Neutrophil (primary cell): Measurements from ENCODE around the gene FASTKD1.
A peak's percentile ranks its signal among the peaks of the same experiment; 100 is the strongest.
"Not testable (repeated sequence)": the region's sequence is repeated elsewhere in the genome, so short reads cannot be mapped to it uniquely, and the experiment has no call there.

Experiments
- H3K27ac ChIP-seq: fragments of 200-600 bp; sonication (generic); 2 replicates; pipeline ENCODE4 v1.5.1; 2016; ENCODE audit warnings: mild to moderate bottlenecking, moderate library complexity
- H3K27me3 ChIP-seq: fragments of 200-600 bp; sonication (generic); 2 replicates; pipeline ENCODE4 v1.6.0; 2016; ENCODE audit warnings: mild to moderate bottlenecking
- H3K36me3 ChIP-seq: fragments of 200-600 bp; sonication (generic); 2 replicates; pipeline ENCODE4 v1.5.1; 2017
- H3K4me1 ChIP-seq, 2 experiments: fragments of 200-600 bp in 1 of 2; sonication (generic) in 1 of 2; 1 replicate in 1 of 2; 2 replicates in 1 of 2; pipeline versions ENCODE4 v1.5.1 to v1.6.1; 2013 to 2016; ENCODE audit warnings: low read depth in 1 of 2, low read length in 1 of 2, mild to moderate bottlenecking in 1 of 2, moderate library complexity in 1 of 2; ENCODE audit not compliant: control insufficient read depth in 1 of 2, insufficient read depth in 1 of 2
- H3K4me3 ChIP-seq, 2 experiments: fragments of 200-600 bp in 1 of 2; sonication (generic) in 1 of 2; 1 replicate in 1 of 2; 2 replicates in 1 of 2; pipeline ENCODE4 v1.5.1; 2013 to 2016; ENCODE audit warnings: low read depth in 1 of 2, low read length in 1 of 2, mild to moderate bottlenecking in 1 of 2, moderate library complexity in 1 of 2
- H3K9me3 ChIP-seq: fragments of 200-600 bp; sonication (generic); 2 replicates; pipeline ENCODE4 v1.5.1; 2016
- TF ChIP-seq, protein P1 (sequence below): fragments of 200-600 bp; sonication (generic); IDR thresholded peaks from 2 replicates; pipeline ENCODE4 v1.5.1; 2016; ENCODE audit warnings: antibody characterized with exemption

The FASTKD1 gene

DNA sequence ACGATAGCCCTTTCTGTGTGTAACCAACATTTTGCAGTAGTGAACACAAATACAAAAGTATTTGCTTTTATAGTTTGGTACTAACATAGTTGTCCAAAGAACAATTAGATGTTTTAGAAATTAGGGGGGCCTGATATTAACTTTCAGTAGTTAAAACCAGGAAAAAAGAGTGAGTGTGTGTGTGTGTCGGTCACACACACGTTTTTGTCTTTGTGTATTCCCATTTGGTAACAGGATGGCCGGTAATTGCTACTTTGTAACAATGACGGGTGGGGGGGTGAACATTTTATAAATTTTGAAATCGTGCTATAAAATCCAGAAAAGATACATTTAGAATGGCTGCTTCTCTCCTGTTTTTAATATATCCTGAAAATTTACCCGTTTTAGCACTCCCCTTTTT, 12.0 kb upstream of the FASTKD1 start:
- Histone ChIP-seq H3K9me3 (no peaks in the 10 kb centered on the region), H3K27ac (peak overlapping the region; percentile 96), H3K27me3 (no peaks in the 10 kb centered on the region), H3K36me3 (no peaks in the 10 kb centered on the region), H3K4me1 (peaks cover 40 to 44% of the 10 kb centered on the region in 2 experiments), H3K4me3 (peak overlapping the region; percentile 83 to 92)
- TF ChIP-seq, protein P1, sequence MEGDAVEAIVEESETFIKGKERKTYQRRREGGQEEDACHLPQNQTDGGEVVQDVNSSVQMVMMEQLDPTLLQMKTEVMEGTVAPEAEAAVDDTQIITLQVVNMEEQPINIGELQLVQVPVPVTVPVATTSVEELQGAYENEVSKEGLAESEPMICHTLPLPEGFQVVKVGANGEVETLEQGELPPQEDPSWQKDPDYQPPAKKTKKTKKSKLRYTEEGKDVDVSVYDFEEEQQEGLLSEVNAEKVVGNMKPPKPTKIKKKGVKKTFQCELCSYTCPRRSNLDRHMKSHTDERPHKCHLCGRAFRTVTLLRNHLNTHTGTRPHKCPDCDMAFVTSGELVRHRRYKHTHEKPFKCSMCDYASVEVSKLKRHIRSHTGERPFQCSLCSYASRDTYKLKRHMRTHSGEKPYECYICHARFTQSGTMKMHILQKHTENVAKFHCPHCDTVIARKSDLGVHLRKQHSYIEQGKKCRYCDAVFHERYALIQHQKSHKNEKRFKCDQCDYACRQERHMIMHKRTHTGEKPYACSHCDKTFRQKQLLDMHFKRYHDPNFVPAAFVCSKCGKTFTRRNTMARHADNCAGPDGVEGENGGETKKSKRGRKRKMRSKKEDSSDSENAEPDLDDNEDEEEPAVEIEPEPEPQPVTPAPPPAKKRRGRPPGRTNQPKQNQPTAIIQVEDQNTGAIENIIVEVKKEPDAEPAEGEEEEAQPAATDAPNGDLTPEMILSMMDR: no peak

DNA sequence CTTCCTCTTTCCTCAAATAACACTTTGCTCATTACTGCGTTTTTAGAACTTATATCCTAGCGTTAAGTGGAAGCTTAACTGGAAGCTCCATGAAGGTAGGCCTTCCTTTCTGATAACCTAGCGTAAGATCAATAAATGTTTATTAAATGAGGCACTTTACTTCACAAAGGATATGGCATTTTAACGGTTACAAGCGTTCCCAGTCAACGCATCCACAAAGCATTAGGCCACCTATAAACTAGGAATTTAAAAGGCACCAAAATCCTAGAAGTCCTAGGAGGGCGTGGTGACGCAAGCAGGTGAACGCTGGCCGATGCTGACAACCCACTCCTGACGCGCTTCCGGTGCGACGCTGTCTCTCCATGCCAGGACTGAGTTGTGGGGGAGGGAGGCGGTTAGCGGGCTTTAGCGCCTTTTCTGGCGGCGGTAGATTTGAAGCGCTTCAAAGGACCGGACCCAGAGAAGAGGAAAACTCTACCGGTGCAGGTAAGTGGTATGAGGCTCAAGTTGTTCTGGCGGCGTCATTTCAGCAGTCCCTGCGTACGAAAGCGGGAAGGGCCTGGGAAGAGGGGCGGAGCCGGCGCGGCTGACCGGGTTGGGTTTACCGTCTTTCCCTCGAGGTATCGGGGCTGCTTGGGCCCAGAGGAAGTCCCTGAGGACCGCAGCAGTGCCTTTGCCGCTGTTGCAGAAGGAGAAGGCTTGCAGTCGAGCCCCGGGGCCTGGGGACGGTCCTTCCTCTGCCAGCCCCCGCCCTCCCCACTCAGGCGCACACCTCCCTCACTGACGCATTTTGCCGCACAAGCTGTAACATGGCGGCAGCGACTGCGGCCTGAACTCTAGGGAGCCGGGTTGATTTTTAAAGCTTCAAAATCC, 10.6 kb upstream of the FASTKD1 start, which contains the start of gene PPIG:
TSS of gene PPIG (plus strand) at position 347 of the 873 bp plus-strand sequence. CDS start 19,691 bp downstream, outside the sequence.
- H3K27ac ChIP-seq: peak within 1 kb of the TSS; percentile 96
- H3K27me3 ChIP-seq: no peaks in the 10 kb centered on the region
- no peaks in the 10 kb centered on the region for H3K36me3 ChIP-seq
- peak within 1 kb of the TSS; percentile 83 to 92 for H3K4me3 ChIP-seq
- TF ChIP-seq, protein P1: no peak
- H3K9me3 ChIP-seq: no peaks in the 10 kb centered on the region
- peaks cover 26 to 30% of the 10 kb centered on the region in 2 experiments for H3K4me1 ChIP-seq

DNA sequence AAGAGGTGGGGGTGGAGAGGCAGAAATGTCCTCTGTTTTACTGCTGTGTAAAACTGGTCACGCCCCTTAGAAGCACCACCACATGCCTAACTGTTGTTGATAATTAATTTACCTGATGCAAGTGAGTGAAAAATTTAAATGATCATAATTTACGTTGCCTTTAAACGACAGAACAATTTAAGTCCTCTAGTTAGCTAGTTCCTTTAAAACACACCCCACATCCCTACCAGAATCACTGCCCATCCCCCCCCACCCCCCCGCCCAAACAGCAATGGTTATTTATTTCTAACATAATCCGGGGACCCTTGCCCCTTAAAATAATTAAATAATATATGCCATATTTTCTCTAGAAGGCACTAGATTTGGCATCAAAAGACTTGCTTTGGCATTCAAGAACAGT, 9.9 kb upstream of the FASTKD1 start:
- H3K27ac ChIP-seq: peak overlapping the region; percentile 96
- H3K27me3 ChIP-seq: no peaks in the 10 kb centered on the region
- no peaks in the 10 kb centered on the region for H3K9me3 ChIP-seq
- TF ChIP-seq, protein P1: no peak
- no peaks in the 10 kb centered on the region for H3K36me3 ChIP-seq
- peak overlapping the region; percentile 83 to 92 for H3K4me3 ChIP-seq
- H3K4me1 ChIP-seq: peaks cover 23 to 27% of the 10 kb centered on the region in 2 experiments

DNA sequence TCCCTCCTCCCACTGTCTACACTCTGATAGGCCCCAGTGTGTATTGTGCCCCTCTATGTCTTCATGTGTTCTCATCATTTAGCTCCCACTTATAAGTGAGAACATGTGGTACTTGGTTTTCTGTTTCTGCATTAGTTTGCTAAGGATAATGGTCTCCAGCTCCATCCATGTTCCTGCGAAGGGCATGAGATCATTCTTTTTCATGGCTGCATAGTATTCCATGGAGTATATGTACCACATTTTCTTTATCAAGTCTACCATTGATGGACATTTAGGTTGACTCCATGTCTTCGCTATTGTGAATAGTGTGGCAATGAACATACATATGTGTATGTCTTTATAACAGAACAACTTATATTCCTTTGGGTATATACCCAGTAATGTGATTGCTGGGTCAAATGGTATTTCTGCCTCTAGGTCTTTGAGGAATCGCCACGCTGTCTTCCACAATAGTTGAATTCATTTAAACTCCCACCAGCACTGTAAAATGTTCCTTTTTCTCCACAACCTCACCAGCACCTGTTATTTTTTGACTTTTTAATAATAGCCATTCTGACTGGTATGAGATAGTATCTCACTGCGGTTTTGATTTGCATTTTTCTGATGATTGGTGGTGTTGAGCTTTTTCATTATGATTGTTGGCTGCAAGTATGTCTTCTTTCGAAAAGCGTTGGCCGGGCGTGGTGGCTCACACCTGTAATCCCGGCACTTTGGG, 9.0 kb upstream of the FASTKD1 start:
- H3K27ac ChIP-seq, H3K36me3 ChIP-seq, H3K4me3 ChIP-seq, H3K27me3 ChIP-seq, H3K9me3 ChIP-seq: not testable (repeated sequence)
- H3K4me1 ChIP-seq: peaks cover 23 to 27% of the 10 kb centered on the region in 2 experiments

DNA sequence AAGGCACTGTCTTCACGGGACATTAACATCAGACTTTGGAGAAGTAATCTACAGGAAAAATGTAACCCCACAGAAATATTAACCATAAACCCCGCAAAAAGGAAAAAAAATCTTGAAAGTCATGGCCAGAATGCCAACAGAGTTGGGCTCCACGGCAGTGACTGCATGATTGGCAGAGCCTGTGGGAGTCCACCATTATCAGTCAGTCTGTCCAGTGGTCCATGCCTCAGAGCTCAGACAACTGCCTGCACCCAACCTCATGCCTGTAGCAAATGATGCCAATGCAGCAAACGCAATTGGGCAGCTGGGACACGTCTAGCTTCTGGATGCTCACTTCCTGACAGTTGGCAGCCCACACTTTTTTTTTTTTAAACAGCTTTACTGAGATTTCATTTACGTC, 5.4 kb upstream of the FASTKD1 start:
- TF ChIP-seq, protein P1: no peak
- H3K27ac ChIP-seq: no peak overlapping the region
- H3K9me3 ChIP-seq: no peaks in the 10 kb centered on the region
- no peak overlapping the region for H3K4me3 ChIP-seq
- no peaks in the 10 kb centered on the region for H3K27me3 ChIP-seq
- H3K36me3 ChIP-seq: no peaks in the 10 kb centered on the region
- H3K4me1 ChIP-seq: peaks cover 1 to 3% of the 10 kb centered on the region in 2 experiments

DNA sequence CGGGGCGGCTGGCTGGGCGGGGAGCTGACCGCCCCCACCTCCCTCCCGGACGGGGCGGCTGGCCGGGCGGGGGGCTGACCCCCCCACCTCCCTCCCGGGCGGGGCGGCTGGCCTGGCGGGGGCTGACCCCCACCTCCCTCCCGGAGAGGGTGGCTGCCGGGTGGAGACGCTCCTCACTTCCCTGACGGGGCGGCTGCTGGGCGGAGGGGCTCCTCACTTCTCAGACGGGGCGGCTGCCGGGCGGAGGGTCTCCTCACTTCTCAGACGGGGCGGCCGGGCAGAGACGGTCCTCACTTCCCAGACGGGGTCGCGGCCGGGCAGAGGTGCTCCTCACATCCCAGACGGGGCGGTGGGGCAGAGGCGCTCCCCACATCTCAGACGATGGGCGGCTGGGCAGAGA, 1.6 kb upstream of the FASTKD1 start:
- not testable (repeated sequence) for H3K27me3 ChIP-seq, H3K4me1 ChIP-seq, H3K9me3 ChIP-seq, H3K27ac ChIP-seq, H3K36me3 ChIP-seq, H3K4me3 ChIP-seq

DNA sequence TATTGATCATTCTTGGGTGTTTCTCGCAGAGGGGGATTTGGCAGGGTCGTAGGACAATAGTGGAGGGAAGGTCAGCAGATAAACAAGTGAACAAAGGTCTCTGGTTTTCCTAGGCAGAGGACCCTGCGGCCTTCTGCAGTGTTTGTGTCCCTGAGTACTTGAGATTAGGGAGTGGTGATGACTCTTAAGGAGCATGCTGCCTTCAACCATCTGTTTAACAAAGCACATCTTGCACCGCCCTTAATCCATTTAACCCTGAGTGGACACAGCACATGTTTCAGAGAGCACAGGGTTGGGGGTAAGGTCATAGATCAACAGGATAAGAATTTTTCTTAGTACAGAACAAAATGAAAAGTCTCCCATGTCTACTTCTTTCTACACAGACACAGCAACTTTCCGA, 874 bp upstream of the FASTKD1 start:
- H3K4me3 ChIP-seq, H3K27ac ChIP-seq, H3K27me3 ChIP-seq, H3K4me1 ChIP-seq, H3K9me3 ChIP-seq, H3K36me3 ChIP-seq: not testable (repeated sequence)
